K562 (cell line): ENCODE data around the gene LRRC25. TPM values are rescaled to one million over a fixed set of nuclear protein-coding genes. Genes with fewer than 3 reads are reported as not detected.

Source experiments
- ATAC-seq: fragments of 200-7000 bp; cut with Tn5 transposase; 3 replicates; pipeline ENCODE4 v1.9.1; 2020; ENCODE audit warnings: moderate library complexity
- Bru-seq: library from RNA; stranded (reverse); fragments of 400-500 nt; gene quantifications from one replicate; lab custom pipeline; 2021; lab: Mats Ljungman, UMichigan
- BruChase-seq, 2 experiments: library from RNA; stranded (reverse); fragments of 400-500 nt; gene quantifications; one replicate each; lab custom pipeline; 2021; lab: Mats Ljungman, UMichigan
- BruUV-seq: library from RNA; stranded (reverse); fragments of 400-500 nt; replicated peaks from 2 replicates; lab custom pipeline; 2021; lab: Mats Ljungman, UMichigan
- CTCF ChIA-PET: fragments of 300-600 bp; formaldehyde crosslinking; extraction: SDS; loops from one replicate; lab custom pipeline; 2021; ENCODE audit warnings: low intra/inter-chr PET ratio; lab: Yijun Ruan, JAX
- POLR2A ChIA-PET: fragments of 300-600, 350-650 bp; sonication (Branson Sonifier 250); formaldehyde crosslinking; extraction: SDS; loops from one replicate; lab custom pipeline; 2021; ENCODE audit warnings: antibody characterized with exemption, inconsistent platforms; lab: Yijun Ruan, JAX
- DNase-seq, 4 experiments: peaks; one replicate each; pipeline versions ENCODE4 v3.0.0 to v3.0.0-alpha.2; 2011 to 2018; ENCODE audit warnings: low spot score in 3 of 4, mixed read lengths in 3 of 4; ENCODE audit errors: extremely low read depth in 1 of 4
- FAIRE-seq: peaks from 2 replicates; lab custom pipeline; 2011; peaks lifted over from hg19 to GRCh38; lab: Jason Lieb, UNC
- H2AFZ ChIP-seq: 2 replicates; pipeline ENCODE4 v1.6.0; 2011; ENCODE audit warnings: low read depth, low read length, control low read depth, inconsistent platforms
- H3K27ac ChIP-seq: fragments of 200-600 bp; 3 replicates; pipeline ENCODE4 v1.8.0; 2011; ENCODE audit warnings: low read depth, mild to moderate bottlenecking, control low read depth, inconsistent platforms, low read length, moderate library complexity, mixed read lengths; ENCODE audit errors: extremely low read depth
- H3K27me3 ChIP-seq, 2 experiments: fragments of 300-600 bp in 1 of 2; 2 replicates in 1 of 2; 3 replicates in 1 of 2; pipeline versions ENCODE4 v1.6.0 to v1.8.0; 2011; ENCODE audit warnings: inconsistent platforms in 2 of 2, low read length in 2 of 2, mild to moderate bottlenecking in 1 of 2, mixed read lengths in 1 of 2, moderate library complexity in 1 of 2; ENCODE audit not compliant: control insufficient read depth in 2 of 2, insufficient read depth in 2 of 2
- H3K36me3 ChIP-seq: fragments of 300-600 bp; 3 replicates; pipeline ENCODE4 v1.8.0; 2011; ENCODE audit warnings: mild to moderate bottlenecking, low read length, inconsistent platforms; ENCODE audit not compliant: control insufficient read depth, insufficient read depth
- H3K4me1 ChIP-seq, 2 experiments: fragments of 200-600 bp in 1 of 2; replicated peaks in 1 of 2; 2 replicates in 1 of 2; 3 replicates in 1 of 2; pipeline versions ENCODE4 v1.5.1 to v1.8.0; 2011; ENCODE audit warnings: inconsistent platforms in 2 of 2, low read length in 2 of 2, mild to moderate bottlenecking in 1 of 2, mixed read lengths in 1 of 2, moderate library complexity in 1 of 2; ENCODE audit not compliant: control insufficient read depth in 2 of 2, insufficient read depth in 2 of 2
- H3K4me2 ChIP-seq: 2 replicates; pipeline ENCODE4 v1.6.1; 2011; ENCODE audit warnings: low read length, control low read depth, inconsistent platforms, mixed read lengths; ENCODE audit not compliant: insufficient read depth
- H3K4me3 ChIP-seq: fragments of 200-600 bp; sonication (generic), shearing (Covaris generic); 2 replicates; pipeline ENCODE4 v1.5.1; 2016; ENCODE audit warnings: control low read depth, inconsistent platforms
- H3K79me2 ChIP-seq: fragments of 200-600 bp; 3 replicates; pipeline ENCODE4 v1.8.0; 2011; ENCODE audit warnings: low read length, inconsistent platforms; ENCODE audit not compliant: control insufficient read depth, insufficient read depth
- H3K9ac ChIP-seq, 2 experiments: 2 replicates each; pipeline versions ENCODE4 v1.6.0 to v1.6.1; 2011; ENCODE audit warnings: low read depth in 2 of 2, low read length in 2 of 2, control low read depth in 1 of 2, inconsistent platforms in 1 of 2, mild to moderate bottlenecking in 1 of 2, mixed read lengths in 1 of 2; ENCODE audit not compliant: insufficient read depth in 1 of 2
- H3K9me1 ChIP-seq: one replicate; pipeline ENCODE4 v1.6.0; 2011; ENCODE audit warnings: inconsistent platforms, mild to moderate bottlenecking, low read length, moderate library complexity; ENCODE audit not compliant: control insufficient read depth, insufficient read depth
- H3K9me3 ChIP-seq: replicated peaks from 2 replicates; pipeline ENCODE4 v1.5.1; 2011; ENCODE audit warnings: low read depth, low read length, inconsistent platforms; ENCODE audit not compliant: control insufficient read depth, insufficient read depth
- H4K20me1 ChIP-seq: replicated peaks from 2 replicates; pipeline ENCODE4 v1.6.1; 2011; ENCODE audit warnings: low read length, inconsistent platforms, mixed read lengths; ENCODE audit not compliant: control insufficient read depth, insufficient read depth
- ASH1L ChIP-seq: fragments of 450-650 bp; IDR thresholded peaks from 2 replicates; pipeline ENCODE4 v1.6.1; 2018; ENCODE audit warnings: borderline replicate concordance, mild to moderate bottlenecking, low read depth; ENCODE audit not compliant: partially characterized antibody
- CSDE1 ChIP-seq, 2 experiments: fragments of 450-650 bp; IDR thresholded peaks; 2 replicates each; pipeline ENCODE4 v1.6.1; 2016; ENCODE audit warnings: mild to moderate bottlenecking in 1 of 2
- DLX4 ChIP-seq: fragments of 250-450 bp; sonication (Bioruptor Pico); IDR thresholded peaks from 2 replicates; pipeline ENCODE4 v1.6.1; 2021; ENCODE audit warnings: mild to moderate bottlenecking
- FOXA1 ChIP-seq: fragments of 450-650 bp; IDR thresholded peaks from 2 replicates; pipeline ENCODE4 v1.6.1; 2016; ENCODE audit warnings: mild to moderate bottlenecking, borderline replicate concordance
- HMG20B ChIP-seq: fragments of 250-450 bp; sonication (Bioruptor Pico); IDR thresholded peaks from 2 replicates; pipeline ENCODE4 v1.5.0; 2021; ENCODE audit warnings: mild to moderate bottlenecking
- NFIC ChIP-seq: fragments of 450-650 bp; IDR thresholded peaks from 2 replicates; pipeline ENCODE4 v1.6.1; 2017; ENCODE audit warnings: mild to moderate bottlenecking, inconsistent platforms
- NR2C2 ChIP-seq, 2 experiments: fragments of 200-800 bp in 1 of 2; sonication (Bioruptor generic) in 1 of 2; sonication (generic) in 1 of 2; formaldehyde crosslinking in 1 of 2; IDR thresholded peaks; 2 replicates each; pipeline versions ENCODE4 v1.6.1 to v1.8.0; 2016 to 2022; ENCODE audit warnings: mild to moderate bottlenecking in 1 of 2, missing compliant biosample characterization in 1 of 2, missing genetic modification characterization in 1 of 2, missing genetic modification reagents in 1 of 2
- RBBP5 ChIP-seq: fragments of 200-600 bp; sonication (generic); IDR thresholded peaks from 2 replicates; pipeline ENCODE4 v1.6.1; 2012; ENCODE audit warnings: borderline replicate concordance, mild to moderate bottlenecking, low read length, control low read depth, inconsistent platforms; ENCODE audit not compliant: insufficient read depth, poor library complexity, severe bottlenecking
- SMARCA5 ChIP-seq: fragments of 450-650 bp; IDR thresholded peaks from 2 replicates; pipeline ENCODE4 v1.6.1; 2016
- TAL1 ChIP-seq: fragments of 450-650 bp; IDR thresholded peaks from 2 replicates; pipeline ENCODE4 v1.6.1; 2016; ENCODE audit warnings: mild to moderate bottlenecking
- VEZF1 ChIP-seq: fragments of 200-800 bp; sonication (Bioruptor generic); IDR thresholded peaks from 2 replicates; pipeline ENCODE4 v1.6.1; 2017; ENCODE audit warnings: missing genetic modification characterization, missing compliant biosample characterization
- ZNF277 ChIP-seq: fragments of 250-450 bp; sonication (Bioruptor Pico); IDR thresholded peaks from 2 replicates; pipeline ENCODE4 v1.8.0; 2022; ENCODE audit warnings: inconsistent platforms, mild to moderate bottlenecking, moderate library complexity, borderline replicate concordance
- WGBS: fragments of 100-300 bp; shearing (Covaris generic); methylation state at CpG from one replicate; pipeline ENCODE4 v1.1.6; 2016; ENCODE audit warnings: low coverage, mixed read lengths; ENCODE audit not compliant: insufficient coverage; ENCODE audit errors: missing lambda C conversion rate; 5-methylcytosine and 5-hydroxymethylcytosine counted together
- in situ Hi-C: fragments of 300-500 bp; cut with MboI; formaldehyde crosslinking; loops from 4 replicates; pipeline ENCODE4 v1.15.0; 2018; ENCODE audit warnings: inconsistent platforms, mixed read lengths
- intact Hi-C: fragments of 100-400 bp; cut with micrococcal nuclease; formaldehyde crosslinking; loops from 2 replicates; pipeline ENCODE4 v1.14.2; 2022
- long read RNA-seq, 3 experiments: library from polyadenylated mRNA in 2 of 3; library from RNA in 1 of 3; unstranded in 2 of 3; stranded (forward) in 1 of 3; transcript quantifications; one replicate each; pipeline ENCODE4 v2.0.0, GENCODE V29; 2019 to 2022
- polyA minus RNA-seq, 3 experiments: library from RNA; depleted of rRNA, polyadenylated mRNA; stranded (reverse); fragments of >200 nt; gene quantifications; 2 replicates each; pipeline ENCODE4 v1.2.3, GENCODE V29; 2011
- polyA plus RNA-seq, 8 experiments: library from polyadenylated mRNA; depleted of rRNA in 4 of 8; stranded (reverse) in 5 of 8; unstranded in 3 of 8; fragments of >200 nt; fragmentation: Nextera tagmentation in 2 of 8; fragmentation: Illumina TruSeq in 1 of 8; extraction: Ambion mirVana in 2 of 8; extraction: Trizol in 1 of 8; gene quantifications; 2 replicates each; pipeline versions ENCODE4 v1.2.1 to v1.2.3, GENCODE V29; 2011 to 2014; ENCODE audit warnings: inconsistent platforms in 1 of 8, missing spikeins in 1 of 8
- total RNA-seq, 7 experiments: library from RNA; depleted of rRNA in 6 of 7; stranded (reverse); fragments of >200 nt in 6 of 7; fragmentation: Illumina TruSeq in 2 of 7; extraction: Trizol in 2 of 7; gene quantifications; 2 replicates each; pipeline versions ENCODE4 v1.2.1 to v1.2.3, GENCODE V29; 2011 to 2021; ENCODE audit warnings: low replicate concordance in 1 of 7

The LRRC25 gene
- 0.25 TPM in 1 of 2 replicates, not detected in the other for total RNA-seq (2011; cell fraction: chromatin; rRNA removed; ENCODE audit: low replicate concordance)
- 0.39 and 0.50 TPM in 2 replicates for total RNA-seq (2011; cell fraction: nucleolus; rRNA removed)
- total RNA-seq (2011; cell fraction: nucleoplasm; rRNA removed), result 0.22 TPM in 1 of 2 replicates, not detected in the other
- 0.18 and 0.29 TPM in 2 replicates for total RNA-seq (2014; rRNA removed)
- 0.07 TPM in 1 of 2 replicates, not detected in the other for total RNA-seq (2014; rRNA removed; fragmentation: Illumina TruSeq; extraction: Trizol)
- total RNA-seq (2015; rRNA removed; fragmentation: Illumina TruSeq; extraction: Trizol), result 0.30 and 0.36 TPM in 2 replicates
- total RNA-seq (2021), result 0.09 and 0.22 TPM in 2 replicates
- 0.10 and 0.42 TPM in 2 replicates for polyA plus RNA-seq (2011; rRNA removed)
- polyA plus RNA-seq (2011; cell fraction: cytosol; rRNA removed), result 0.31 and 0.41 TPM in 2 replicates
- 0.20 and 0.53 TPM in 2 replicates for polyA plus RNA-seq (2011; cell fraction: nucleus; rRNA removed)
- 0.33 and 1.1 TPM in 2 replicates for polyA plus RNA-seq (2012)
- 0.10 and 0.25 TPM in 2 replicates for polyA plus RNA-seq (2014; fragmentation: Illumina TruSeq; extraction: Trizol)
- polyA plus RNA-seq (2014; fragmentation: Nextera tagmentation; extraction: Ambion mirVana), result not detected
- polyA plus RNA-seq (2014; rRNA removed), result 0.08 TPM in 1 of 2 replicates, not detected in the other
- 0.11 and 0.18 TPM in 2 replicates for polyA minus RNA-seq (2011; rRNA and poly(A)+ RNA removed)
- polyA minus RNA-seq (2011; cell fraction: cytosol; rRNA and poly(A)+ RNA removed), result 0.57 and 1.1 TPM in 2 replicates
- 0.13 and 0.67 TPM in 2 replicates for polyA minus RNA-seq (2011; cell fraction: nucleus; rRNA and poly(A)+ RNA removed)
- Bru-seq, nascent RNA, result percentile 20 among the genes with signal in this experiment
- percentile 19 among the genes with signal in this experiment for BruChase-seq, experiment 1, labeled RNA remaining after a 2-hour chase
- BruChase-seq, experiment 2, labeled RNA remaining after a 6-hour chase, result percentile 11 among the genes with signal in this experiment
- long read RNA-seq, experiment 1, result 0 reads
- long read RNA-seq, experiment 2, result 0 reads
- long read RNA-seq, experiment 3, partial matches to known transcripts, result 0 of 2 reads
- long read RNA-seq, experiment 3, other reads (novel, unspliced or antisense), result 1 of 2 reads

- Histone ChIP-seq H3K4me3 (peak within 1 kb of the TSS; percentile 27), H4K20me1 (no peaks in the 10 kb centered on the region), H3K27me3 (no peaks in the 10 kb centered on the region), H3K4me1 (peaks cover 12 to 28% of the 10 kb centered on the region in 2 experiments), H2AFZ (peak within 1 kb of the TSS; percentile 78), H3K9ac (peak within 1 kb of the TSS in 1 of 2 experiments; percentile 82; a peak in 2 of 4 replicates), H3K79me2 (no peaks in the 10 kb centered on the region), H3K4me2 (peak within 1 kb of the TSS; percentile 74), H3K9me1 (no peaks in the 10 kb centered on the region), H3K27ac (no peak within 1 kb of the TSS), H3K9me3 (no peaks in the 10 kb centered on the region), H3K36me3 (no peaks in the 10 kb centered on the region)
- CTCF ChIA-PET, result no interaction called here
- POLR2A ChIA-PET, result interaction anchor here (1.1 to 2.5 kb wide), 3 partner anchors 9 to 17 kb away, joined by 4 to 28 read pairs (median 6); partner anchors contain the start of gene GDF15
- BruUV-seq, result no TSS peak
- in situ Hi-C loops, result no loop called here
- intact Hi-C loops, result no loop called here
- ATAC-seq (peak; percentile 67), DNase-seq (peak; percentile 53 to 78 (median 74)), FAIRE-seq (no peak)
- 5% methylated on average over 33 of the region's 33 CpGs for WGBS
- TF ChIP-seq NFIC (peak; percentile 55; the same call in 1 of the 2 replicates), ASH1L (no peak), HMG20B (no peak), SMARCA5 (0 out of 2 replicates have a peak, but pooled peaks have one; percentile 39), VEZF1 (CRISPR knock-in tag) (peak; percentile 11; the same call in 1 of the 2 replicates), TAL1 (no peak), CSDE1 (IDR thresholded peaks at IDR 0.05) (peak in 1 of 2 experiments; percentile 57; a peak in 1 of 4 replicates), RBBP5 (peak; percentile 77), FOXA1 (no peak), ZNF277 (CRISPR knock-in tag) (no peak), DLX4 (CRISPR knock-in tag) (no peak), NR2C2 (CRISPR knock-in tag; IDR thresholded peaks at IDR 0.05) (no peak), NR2C2 (tag; IDR thresholded peaks at IDR 0.05) (no peak)
Measured at GRCh38 chr19:18397242-18398202, at the start of gene LRRC25. LRRC25 (minus strand) TSS chr19:18397622; CDS start chr19:18396963, 659 bp downstream.
